ENCODE data around the gene LRRC27.
A peak's percentile ranks its signal among the peaks of the same experiment; 100 is the strongest.

The LRRC27 gene

DNA sequence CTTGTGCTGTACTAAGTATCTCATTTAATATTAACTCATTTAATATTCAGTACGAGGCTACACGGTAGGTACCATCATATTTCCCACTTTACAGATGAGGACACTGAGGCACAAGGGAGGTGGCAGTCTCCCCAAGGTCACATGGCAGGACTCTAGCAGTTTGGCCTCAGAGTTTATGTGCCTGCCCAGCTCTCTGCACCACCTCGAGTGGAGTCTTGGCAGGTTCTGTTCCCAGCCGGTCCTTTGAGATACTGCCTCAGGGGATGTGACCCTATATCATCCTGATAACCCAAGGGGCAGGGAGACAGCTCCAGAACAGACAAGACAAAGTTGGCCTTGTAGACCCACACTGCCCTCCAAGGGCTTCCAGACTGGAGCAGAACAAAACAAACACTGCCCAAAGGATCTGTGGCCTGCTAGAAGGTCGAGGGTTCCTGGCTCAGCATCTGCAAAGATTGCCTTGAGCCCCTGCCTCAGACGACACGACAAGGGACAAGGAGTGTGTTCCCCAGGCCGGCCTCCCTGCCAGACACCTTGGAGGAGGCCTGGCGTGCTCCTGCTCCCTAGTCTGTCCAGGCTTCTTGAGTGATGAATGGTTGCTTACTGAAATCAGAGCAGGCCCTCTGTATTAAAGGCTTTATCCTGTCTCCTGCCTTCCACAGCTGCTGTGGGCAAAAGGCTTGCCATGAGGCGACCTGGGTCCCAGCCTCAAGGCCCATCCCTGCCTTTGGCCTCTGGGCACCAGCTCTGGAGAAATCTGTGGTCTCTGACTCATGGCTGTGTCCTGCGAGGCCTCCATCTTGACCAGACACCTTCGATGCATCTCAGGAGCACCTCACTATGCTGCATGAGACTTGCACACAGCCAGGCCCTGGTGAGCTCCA, 61.1 kb downstream of the LRRC27 start:
- no peak for DNase-seq

DNA sequence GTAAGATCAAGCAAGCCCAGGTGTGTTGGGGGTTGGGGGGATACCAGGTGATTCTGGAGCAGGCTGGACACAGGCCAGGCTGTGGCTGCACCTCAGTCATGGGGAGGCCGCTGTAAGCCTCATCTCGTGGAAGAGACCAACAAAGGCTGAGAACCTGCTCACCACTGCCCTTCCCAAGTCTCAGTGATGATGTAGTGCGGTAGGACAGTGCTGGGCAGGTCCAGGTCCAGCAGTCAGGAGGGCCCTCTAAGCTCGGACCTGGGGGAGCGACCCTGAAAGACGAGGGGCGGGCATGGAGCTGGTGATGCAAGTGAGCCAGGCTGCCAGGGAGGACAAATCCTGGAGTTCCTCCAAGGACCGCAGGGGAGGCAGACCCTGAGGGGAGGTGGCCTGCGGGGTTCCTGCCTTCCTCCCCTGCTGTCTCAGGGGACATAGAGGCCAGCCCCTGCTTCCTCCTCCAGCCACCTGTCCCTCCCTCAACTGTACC, 61.7 kb downstream of the LRRC27 start:
- no peak for DNase-seq

DNA sequence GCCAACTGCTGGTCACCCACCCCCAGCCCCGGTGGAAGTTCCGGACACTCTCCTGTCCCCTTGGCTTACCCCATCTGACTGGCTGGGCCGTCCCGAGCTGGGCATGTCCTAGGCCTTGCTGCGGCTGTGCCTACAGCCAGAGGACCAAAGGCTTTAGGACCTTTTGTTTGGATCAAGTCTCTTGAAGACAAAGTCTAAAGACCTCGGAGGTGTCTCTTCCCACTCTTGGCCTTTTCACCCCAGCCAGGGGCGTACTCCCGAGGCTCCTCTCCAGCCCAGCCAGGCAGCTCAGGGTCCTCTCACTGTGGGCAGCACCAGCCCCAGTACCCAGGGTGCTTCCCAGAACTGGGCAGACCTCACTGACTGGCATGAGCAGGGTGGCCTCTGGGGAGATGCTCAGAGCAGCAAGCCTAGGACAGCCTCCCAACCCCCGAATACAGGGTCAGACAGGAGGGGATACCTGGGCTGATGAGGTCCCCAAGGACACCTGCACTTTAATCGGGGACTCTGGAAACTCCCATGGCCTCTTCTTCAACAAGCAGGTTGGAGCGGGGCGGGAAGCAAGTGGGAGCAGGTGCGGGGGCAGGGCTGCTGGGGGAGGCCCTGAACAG, 62.3 kb downstream of the LRRC27 start:
- DNase-seq, result no peak

DNA sequence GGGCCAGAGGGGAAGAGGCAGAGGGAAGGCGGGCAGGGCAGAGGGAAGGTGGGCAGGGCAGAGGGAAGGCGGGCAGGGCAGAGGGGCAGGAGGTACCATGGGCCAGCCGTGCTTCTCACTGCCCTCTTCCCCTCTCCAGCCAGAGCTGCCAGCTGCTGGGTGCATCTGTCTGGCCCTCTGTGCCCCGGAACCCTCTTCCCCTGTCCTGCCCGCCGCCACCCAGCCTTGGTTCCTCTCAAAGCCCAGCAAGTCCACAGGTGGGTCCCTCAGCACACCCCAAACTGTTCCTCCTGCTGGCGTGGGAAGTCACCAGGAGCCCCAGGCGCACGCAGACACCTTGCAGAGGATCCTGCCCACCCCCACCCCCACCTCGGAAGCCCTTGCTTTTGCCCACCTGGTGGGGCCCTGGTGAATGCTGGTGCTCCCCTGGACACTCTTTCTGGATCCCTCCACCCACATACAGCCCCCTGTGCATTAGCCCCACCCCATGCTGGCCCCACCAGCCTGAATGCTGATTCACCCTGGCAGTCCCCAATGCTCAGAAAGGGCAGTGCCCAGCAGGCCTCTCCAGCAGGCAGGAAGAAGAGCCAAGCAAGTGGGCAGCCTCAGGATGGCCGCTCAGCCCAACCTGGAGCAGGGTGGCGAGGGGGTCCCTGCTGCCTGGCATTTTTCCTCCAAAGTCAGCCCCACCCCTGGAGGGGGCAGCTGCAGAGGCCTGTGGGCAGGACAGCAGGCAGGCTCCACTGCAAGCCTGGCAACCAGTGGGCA, 63.1 kb downstream of the LRRC27 start:
- DNase-seq, result no peak

DNA sequence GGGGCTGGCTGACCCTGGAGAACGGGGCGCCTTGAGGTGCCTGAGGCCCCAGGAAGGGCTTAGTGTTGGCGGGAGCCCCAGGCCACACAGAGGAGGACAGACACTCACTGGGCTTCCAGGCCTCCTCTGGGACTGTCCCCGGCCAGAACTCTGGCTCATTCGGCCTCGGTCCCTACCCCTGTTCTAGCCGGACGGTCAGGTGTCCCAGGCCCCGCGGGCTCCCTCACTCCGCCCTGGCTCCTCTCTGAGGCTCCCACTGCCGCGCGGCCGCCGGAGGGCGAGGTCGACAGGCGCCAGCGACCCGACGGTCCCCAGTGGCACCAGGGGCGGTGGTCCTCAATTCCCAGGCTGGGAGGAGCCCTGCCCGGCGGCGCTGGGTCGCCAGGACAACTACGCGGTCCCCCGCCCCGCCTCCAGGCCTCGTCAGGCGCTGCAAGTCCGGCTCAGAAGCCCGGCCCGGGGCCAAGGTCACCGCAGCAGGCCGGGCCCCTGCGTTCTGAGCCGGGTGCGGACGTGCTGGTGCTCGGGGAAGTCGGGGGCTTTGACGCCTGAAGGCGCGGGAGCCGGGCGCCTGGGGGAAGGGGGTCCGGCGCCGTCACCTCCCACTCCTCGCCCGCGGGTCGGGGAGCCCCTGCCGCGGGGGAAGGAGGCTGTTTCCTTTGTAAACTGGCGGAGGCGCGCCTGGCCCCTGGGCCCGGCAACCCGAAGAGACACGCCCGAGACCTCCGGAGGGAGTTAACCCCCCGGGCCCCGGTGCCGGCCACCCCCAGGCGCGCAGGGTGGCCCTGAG, 63.9 kb downstream of the LRRC27 start:
- peak; percentile 87 for DNase-seq

GRCh38 chr10:132396494-132397035, 64.6 kb downstream of the LRRC27 start:
- DNase-seq, result no peak

DNA sequence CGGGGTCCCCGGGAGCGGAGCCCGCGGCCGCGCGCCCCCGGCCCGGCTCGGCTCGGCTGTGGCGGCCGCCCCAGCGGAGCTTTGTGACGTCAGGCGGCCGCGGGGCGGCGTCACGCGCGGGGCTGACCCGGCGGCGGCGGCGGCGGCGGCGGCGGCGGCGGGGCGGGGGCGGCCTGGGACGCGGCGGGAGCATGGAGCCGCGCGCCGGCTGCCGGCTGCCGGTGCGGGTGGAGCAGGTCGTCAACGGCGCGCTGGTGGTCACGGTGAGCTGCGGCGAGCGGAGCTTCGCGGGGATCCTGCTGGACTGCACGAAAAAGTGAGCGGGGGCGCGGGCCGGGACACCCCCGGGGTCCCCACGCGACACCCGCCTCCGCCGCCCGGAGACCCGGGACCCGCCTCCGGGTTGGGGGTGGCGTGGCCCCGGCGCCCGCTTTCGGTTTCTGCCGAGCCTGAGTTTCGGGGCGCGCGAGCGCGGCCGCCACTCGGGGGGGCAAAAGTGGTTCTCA, 65.1 kb downstream of the LRRC27 start, which contains the start of gene PWWP2B:
Gene PWWP2B (plus strand): TSS at position 165 of the 506 bp plus-strand sequence. CDS start 27 bp downstream, at position 192.
- DNase-seq, result no peak

- DNase-seq, result no peak
These were observed 65.9 kb downstream of the LRRC27 start for GRCh38 chr10:132397671-132398565.

GRCh38 chr10:132398566-132398991, 66.6 kb downstream of the LRRC27 start:
- DNase-seq, result no peak

DNA sequence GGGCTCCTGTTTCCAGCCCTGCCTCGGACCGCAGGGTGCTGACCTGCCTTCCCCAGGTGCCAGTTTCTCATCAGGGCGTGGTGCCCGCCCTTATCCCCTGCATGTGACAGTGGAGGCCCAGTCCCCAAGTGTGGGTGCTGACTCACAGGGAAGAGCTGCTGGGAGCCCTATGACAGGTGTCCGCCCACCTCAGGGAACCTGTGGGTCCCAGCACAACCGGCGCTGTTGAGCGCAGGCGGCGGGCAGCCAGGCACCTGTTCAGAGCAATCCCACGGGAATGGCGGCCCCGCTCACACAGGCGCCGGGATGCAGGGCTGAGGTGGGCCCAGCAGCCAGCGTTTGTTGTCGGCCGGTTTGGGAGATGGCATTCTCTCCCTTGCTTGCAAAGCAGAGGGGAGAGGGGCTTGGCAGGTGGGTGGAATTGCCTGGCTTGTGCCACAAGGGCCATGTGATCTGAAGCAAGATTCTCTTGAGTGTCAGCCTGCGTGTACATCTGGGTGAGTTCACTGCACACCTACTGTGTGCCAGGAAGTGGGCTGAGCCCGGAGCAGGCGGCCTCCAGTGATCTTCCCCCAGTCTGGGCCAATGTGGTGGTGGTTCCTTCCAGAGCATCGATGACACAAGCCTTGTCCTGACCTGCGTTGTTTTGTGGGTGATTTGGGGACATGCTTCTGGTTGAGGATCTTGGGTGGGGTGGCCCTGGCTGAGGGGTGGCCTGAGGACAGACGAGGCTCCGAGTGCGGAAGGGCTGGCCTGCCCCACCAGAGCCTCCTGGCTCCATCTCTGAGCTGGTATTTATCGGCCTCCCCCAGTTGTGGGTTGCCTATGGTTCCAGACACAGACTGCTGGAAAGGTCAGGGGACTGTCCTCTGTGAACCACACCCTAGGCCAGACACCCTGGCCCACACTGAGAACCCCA, 67.4 kb downstream of the LRRC27 start:
- DNase-seq, result no peak

DNA sequence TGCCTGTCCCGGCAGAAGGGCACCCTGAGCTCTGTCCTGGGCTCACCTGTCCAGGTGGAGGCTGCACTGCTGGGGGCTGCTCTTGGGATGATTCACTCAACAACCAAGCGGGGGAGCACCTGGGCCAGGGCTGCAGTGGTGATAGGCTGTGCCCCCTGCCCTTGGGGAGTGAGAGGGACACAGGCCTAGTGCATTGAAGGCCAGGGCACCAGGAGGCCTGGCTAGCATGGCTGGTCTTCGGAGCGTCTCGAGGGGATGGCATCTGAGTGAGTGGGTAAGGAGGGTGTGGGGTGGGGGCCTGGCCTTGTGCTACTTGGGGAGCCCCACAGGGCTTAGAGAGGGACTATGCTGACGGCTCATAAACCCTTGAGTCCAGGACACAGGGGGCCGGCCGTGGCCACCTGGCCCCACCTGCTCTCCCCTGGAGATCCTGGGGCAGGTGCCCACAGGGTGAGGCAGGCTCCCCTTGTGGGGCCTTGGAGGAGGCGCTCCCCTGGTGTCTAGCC, 68.1 kb downstream of the LRRC27 start:
- no peak for DNase-seq

- no peak for DNase-seq
These were observed 68.7 kb downstream of the LRRC27 start for GRCh38 chr10:132400547-132401151.

DNA sequence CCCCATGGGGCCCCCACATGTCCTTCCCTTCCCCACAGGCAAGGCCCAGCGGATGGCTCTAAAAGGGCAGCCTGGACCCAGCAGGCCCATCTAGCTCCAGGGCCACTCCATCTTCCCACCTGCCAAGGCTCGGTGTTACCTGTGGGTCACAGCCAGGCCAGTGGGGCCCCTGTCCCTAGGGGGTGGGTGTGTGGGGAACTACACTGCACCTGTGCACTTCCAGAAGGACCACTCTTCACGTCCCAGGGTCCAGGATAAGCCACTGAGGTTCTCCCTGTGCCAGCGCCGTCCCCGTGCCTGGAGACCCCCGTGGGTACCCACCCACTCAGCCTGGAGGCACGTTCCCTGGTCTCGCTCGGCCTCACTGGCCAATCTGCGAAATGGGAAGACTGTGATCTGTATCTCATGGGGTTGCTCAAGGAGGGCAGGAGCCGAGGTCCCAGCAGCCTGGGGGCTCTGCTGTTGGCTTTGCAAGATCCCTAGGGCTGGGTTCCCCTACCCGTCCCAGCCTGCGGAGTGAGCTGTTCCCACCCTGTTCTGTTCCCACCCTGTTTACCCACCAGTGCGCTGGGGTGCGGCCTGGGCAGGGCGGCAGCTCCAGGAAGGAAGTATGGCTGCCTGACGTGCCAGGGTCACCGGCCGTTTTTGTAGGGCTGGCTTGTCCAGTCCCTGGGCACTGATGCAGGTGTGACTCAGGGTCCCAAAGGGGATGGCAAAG, 69.6 kb downstream of the LRRC27 start:
- DNase-seq, result no peak

GRCh38 chr10:132402781-132403241, 70.8 kb downstream of the LRRC27 start:
- no peak for DNase-seq

DNA sequence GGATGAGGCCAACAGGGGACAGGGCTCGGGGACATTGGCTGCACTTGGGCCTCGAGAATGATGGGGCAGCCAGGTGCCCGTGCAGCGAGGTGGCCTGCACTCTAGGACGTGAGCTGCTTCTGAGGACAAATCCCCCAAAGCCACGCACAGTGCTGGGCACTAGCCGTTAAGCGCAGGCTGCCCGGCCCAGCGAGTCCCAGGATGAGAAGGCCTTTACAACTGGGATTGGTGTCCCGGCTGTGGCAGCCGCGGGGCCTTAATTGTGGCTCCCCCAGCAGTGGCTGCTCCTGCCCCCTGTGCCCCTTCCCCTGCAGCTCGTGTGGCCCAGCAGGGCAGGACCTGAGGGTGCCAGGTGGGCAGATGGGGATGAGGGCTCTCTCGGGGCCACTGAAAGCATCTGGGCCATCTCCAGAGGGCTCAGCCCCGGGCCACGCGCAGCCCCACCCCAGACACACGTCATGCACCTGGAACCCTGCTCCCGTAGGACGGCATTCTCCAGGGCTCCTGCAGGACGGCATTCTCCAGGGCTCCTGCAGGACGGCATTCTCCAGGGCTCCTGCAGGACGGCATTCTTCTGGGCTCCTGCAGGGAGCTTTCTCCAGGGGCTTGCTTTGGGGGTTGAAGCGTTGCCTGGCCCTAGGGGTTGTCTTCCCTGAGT, 71.6 kb downstream of the LRRC27 start:
- DNase-seq, result peak; percentile 85

- DNase-seq, result no peak
These were observed 72.3 kb downstream of the LRRC27 start for GRCh38 chr10:132404169-132404880.

DNA sequence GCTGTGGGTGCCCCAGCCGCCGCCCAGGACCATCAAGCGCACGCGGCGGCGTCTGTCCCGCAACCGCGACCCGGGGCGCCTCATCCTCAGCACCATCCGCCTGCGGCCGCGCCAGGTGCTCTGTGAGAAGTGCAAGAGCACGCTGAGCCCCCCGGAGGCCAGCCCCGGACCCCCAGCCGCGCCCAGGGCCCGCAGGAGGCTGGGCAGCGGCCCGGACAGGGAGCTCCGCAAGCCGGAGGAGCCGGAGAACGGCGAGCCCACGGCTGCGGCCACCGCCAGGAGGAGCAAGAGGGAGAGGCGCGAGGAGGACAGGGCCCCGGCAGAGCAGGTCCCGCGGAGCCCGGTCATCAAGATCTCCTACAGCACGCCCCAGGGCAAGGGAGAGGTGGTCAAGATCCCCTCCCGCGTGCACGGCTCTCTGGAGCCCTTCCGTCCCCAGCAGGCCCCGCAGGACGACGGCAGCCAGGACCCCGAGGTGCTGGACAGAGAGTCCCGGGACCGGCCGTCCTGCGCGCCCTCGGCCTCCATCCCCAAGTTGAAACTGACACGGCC, 73.0 kb downstream of the LRRC27 start:
- peak; percentile 82 for DNase-seq

All from islet precursor cell (in vitro differentiated cells).